ENCODE data around the gene FOXP2.
"Not testable (repeated sequence)": the region's sequence is repeated elsewhere in the genome, so short reads cannot be mapped to it uniquely, and the experiment has no call there.

Gene FOXP2

DNA sequence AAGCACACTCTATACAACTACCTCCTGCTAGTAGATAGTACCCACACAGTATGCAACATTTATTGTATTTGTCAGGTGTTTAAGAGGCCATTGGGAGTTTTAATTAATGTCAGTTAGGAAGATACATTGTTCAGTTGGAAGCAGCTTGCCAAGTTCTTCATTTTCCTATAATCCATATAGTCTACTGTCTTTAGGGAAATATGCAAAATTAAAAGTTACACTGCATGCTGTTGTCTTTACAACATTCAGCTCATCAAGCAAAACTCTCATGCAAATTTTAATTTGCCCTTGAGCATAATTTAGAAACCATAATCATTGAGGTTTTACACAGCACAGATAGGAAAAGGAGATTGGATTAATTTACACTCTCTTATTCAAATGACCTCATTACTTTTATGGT lies 17.4 kb downstream of the FOXP2 start:
- Histone ChIP-seq H3K4me2 (no peak overlapping the region), H3K9ac (no peak overlapping the region), H4K20me1 (ENCODE audit: insufficient read depth) (no peaks in the 10 kb centered on the region), H3K27me3 (ENCODE audit: insufficient read depth, low read depth) (no peaks in the 10 kb centered on the region), H3K27ac (no peak overlapping the region), H3K4me1 (ENCODE audit: low read depth, poor library complexity, severe bottlenecking) (no peaks in the 10 kb centered on the region), H2AFZ (ENCODE audit: low read depth) (no peak overlapping the region), H3K79me2 (ENCODE audit: insufficient read depth, low read depth) (no peaks in the 10 kb centered on the region), H3K4me3 (IDR thresholded peaks at IDR 0.05; ENCODE audit: insufficient read depth, low read depth, low read length) (no peak overlapping the region), H3K36me3 (ENCODE audit: insufficient read depth) (no peaks in the 10 kb centered on the region)
- TF ChIP-seq, protein P1, sequence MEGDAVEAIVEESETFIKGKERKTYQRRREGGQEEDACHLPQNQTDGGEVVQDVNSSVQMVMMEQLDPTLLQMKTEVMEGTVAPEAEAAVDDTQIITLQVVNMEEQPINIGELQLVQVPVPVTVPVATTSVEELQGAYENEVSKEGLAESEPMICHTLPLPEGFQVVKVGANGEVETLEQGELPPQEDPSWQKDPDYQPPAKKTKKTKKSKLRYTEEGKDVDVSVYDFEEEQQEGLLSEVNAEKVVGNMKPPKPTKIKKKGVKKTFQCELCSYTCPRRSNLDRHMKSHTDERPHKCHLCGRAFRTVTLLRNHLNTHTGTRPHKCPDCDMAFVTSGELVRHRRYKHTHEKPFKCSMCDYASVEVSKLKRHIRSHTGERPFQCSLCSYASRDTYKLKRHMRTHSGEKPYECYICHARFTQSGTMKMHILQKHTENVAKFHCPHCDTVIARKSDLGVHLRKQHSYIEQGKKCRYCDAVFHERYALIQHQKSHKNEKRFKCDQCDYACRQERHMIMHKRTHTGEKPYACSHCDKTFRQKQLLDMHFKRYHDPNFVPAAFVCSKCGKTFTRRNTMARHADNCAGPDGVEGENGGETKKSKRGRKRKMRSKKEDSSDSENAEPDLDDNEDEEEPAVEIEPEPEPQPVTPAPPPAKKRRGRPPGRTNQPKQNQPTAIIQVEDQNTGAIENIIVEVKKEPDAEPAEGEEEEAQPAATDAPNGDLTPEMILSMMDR (conservative IDR thresholded peaks at IDR 0.05; ENCODE audit: low read depth, low read length), result no peak

DNA sequence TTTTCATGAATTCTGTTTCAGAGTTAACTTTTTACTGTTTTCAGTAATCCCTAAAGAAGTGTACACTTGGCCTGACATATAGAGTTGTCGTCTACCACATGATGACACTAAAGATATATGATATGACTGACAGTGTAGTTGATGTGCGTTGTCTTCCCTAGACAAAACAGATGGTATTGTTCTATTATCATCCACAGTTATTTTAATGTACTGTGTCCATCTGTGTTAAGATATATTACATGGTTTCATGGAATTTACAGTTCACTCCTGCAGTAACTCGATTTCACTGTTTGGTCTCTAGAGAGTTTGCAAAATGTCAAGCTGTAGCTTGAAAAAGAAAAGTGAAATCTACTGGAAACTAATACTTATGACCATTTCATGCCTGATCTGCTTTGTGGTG lies 18.1 kb downstream of the FOXP2 start:
- Histone ChIP-seq H3K4me3 (IDR thresholded peaks at IDR 0.05; ENCODE audit: insufficient read depth, low read depth, low read length) (no peak overlapping the region), H4K20me1 (ENCODE audit: insufficient read depth) (no peaks in the 10 kb centered on the region), H3K27ac (no peak overlapping the region), H3K9ac (no peak overlapping the region), H3K36me3 (ENCODE audit: insufficient read depth) (no peaks in the 10 kb centered on the region), H3K4me1 (ENCODE audit: low read depth, poor library complexity, severe bottlenecking) (no peaks in the 10 kb centered on the region), H3K79me2 (ENCODE audit: insufficient read depth, low read depth) (no peaks in the 10 kb centered on the region), H3K27me3 (ENCODE audit: insufficient read depth, low read depth) (no peaks in the 10 kb centered on the region), H3K4me2 (no peak overlapping the region), H2AFZ (ENCODE audit: low read depth) (no peak overlapping the region)
- TF ChIP-seq, protein P1 (conservative IDR thresholded peaks at IDR 0.05; ENCODE audit: low read depth, low read length), result no peak

DNA sequence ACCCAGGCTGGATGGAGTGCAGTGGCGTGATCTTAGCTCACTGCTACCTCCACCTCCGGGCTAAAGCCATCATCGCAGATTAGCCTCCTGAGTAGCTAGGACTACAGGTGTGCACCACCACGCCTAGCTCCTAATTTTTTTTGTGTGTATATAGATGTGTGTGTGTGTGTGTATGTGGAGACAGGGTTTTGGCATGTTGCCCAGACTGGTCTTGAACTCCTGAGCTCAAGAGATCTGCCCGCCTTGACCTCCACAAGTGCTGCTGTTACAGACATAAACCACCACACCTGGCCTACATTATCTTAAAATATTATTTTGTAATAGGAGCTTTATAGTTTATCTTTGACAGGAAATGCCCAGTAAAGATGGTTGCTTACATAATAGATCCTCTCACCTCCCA lies 25.0 kb downstream of the FOXP2 start:
- H2AFZ ChIP-seq (ENCODE audit: low read depth), result no peak overlapping the region
- H3K79me2 ChIP-seq (ENCODE audit: insufficient read depth, low read depth), result no peaks in the 10 kb centered on the region
- H3K4me3 ChIP-seq (IDR thresholded peaks at IDR 0.05; ENCODE audit: insufficient read depth, low read depth, low read length), result no peak overlapping the region
- no peak overlapping the region for H3K27ac ChIP-seq
- no peaks in the 10 kb centered on the region for H4K20me1 ChIP-seq (ENCODE audit: insufficient read depth)
- no peaks in the 10 kb centered on the region for H3K36me3 ChIP-seq (ENCODE audit: insufficient read depth)
- TF ChIP-seq, protein P1 (conservative IDR thresholded peaks at IDR 0.05; ENCODE audit: low read depth, low read length), result no peak
- H3K9ac ChIP-seq, result no peak overlapping the region
- H3K27me3 ChIP-seq (ENCODE audit: insufficient read depth, low read depth), result no peaks in the 10 kb centered on the region
- no peak overlapping the region for H3K4me2 ChIP-seq
- no peaks in the 10 kb centered on the region for H3K4me1 ChIP-seq (ENCODE audit: low read depth, poor library complexity, severe bottlenecking)

DNA sequence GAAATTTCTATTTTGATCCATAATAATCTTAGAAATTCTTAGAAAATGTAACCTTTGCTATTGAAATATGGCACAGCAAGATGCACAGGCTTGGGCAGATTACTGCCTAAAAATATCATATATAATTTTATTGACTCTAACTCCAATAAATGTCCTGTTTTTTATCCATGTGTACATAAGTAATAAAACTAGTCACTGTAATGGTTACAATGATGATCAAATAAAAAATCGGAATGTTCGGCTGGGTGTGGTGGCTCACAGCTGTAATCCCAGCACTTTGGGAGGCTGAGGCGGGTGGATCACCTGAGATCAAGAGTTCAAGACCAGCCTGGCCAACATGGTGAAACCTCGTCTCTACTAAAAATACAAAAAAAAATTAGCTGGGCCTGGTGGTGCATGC lies 26.3 kb downstream of the FOXP2 start:
- H3K27ac ChIP-seq; H3K36me3 ChIP-seq (ENCODE audit: insufficient read depth); H3K27me3 ChIP-seq (ENCODE audit: insufficient read depth, low read depth); H2AFZ ChIP-seq (ENCODE audit: low read depth); H3K4me3 ChIP-seq (IDR thresholded peaks at IDR 0.05; ENCODE audit: insufficient read depth, low read depth, low read length); H3K79me2 ChIP-seq (ENCODE audit: insufficient read depth, low read depth); H3K4me2 ChIP-seq; H3K4me1 ChIP-seq (ENCODE audit: low read depth, poor library complexity, severe bottlenecking); H4K20me1 ChIP-seq (ENCODE audit: insufficient read depth); H3K9ac ChIP-seq: not testable (repeated sequence)

DNA sequence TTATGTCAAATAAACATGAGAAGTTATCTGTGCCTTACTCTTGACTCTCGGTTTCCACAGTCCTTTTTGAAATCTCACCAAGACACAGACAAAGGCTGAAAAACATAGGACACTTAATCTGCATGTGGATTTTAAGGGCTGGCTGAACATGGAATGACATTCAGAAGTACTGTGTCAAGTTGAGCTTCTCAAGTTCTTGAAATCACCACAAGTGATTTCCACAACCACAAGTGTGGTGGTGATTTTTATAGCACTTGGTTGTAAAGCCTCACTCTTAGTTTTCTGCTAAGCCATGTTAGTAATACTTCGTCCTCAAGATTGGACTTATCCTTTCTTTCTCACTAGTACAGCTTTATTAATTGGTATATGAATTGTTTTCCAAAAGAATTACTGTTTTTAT lies 29.6 kb downstream of the FOXP2 start:
- Histone ChIP-seq H3K4me2 (no peak overlapping the region), H3K27me3 (ENCODE audit: insufficient read depth, low read depth) (no peaks in the 10 kb centered on the region), H3K4me3 (IDR thresholded peaks at IDR 0.05; ENCODE audit: insufficient read depth, low read depth, low read length) (no peak overlapping the region), H3K4me1 (ENCODE audit: low read depth, poor library complexity, severe bottlenecking) (no peaks in the 10 kb centered on the region), H3K79me2 (ENCODE audit: insufficient read depth, low read depth) (no peaks in the 10 kb centered on the region), H3K36me3 (ENCODE audit: insufficient read depth) (no peaks in the 10 kb centered on the region), H4K20me1 (ENCODE audit: insufficient read depth) (no peaks in the 10 kb centered on the region), H3K27ac (no peak overlapping the region), H2AFZ (ENCODE audit: low read depth) (no peak overlapping the region), H3K9ac (no peak overlapping the region)
- TF ChIP-seq, protein P1 (conservative IDR thresholded peaks at IDR 0.05; ENCODE audit: low read depth, low read length), result no peak
